Measurements from ENCODE around the gene ADGRL3. TPM values are rescaled to one million over a fixed set of nuclear protein-coding genes. Genes with fewer than 3 reads are reported as not detected.

The ADGRL3 gene
- total and polyA plus RNA-seq, 9 donors = 0.88 to 9.5 (median 2.5) TPM

- H3K9me3 ChIP-seq = no peaks in the 10 kb centered on the region
- H3K27me3 ChIP-seq = no peaks in the 10 kb centered on the region
- H3K4me3 ChIP-seq = no peak overlapping the region
- DNase-seq = no peak
- H3K36me3 ChIP-seq = no peaks in the 10 kb centered on the region
- no peak overlapping the region for H3K27ac ChIP-seq
- TF ChIP-seq CTCF (IDR thresholded peaks at IDR 0.05) (no peak), EP300 (IDR thresholded peaks at IDR 0.05) (no peak), POLR2A (IDR thresholded peaks at IDR 0.05) (no peak)
- WGBS, 3 donors = 95 to 100% (median 95%) methylated on average over 1 of the region's 1 CpG
- H3K4me1 ChIP-seq (ENCODE audit: insufficient read depth) = no peaks in the 10 kb centered on the region
- intact Hi-C loops (cut with DNase I) = no loop called here
Measured at GRCh38 chr4:61411241-61411640, 211.1 kb downstream of the ADGRL3 start.

- no peak for DNase-seq
- H3K4me3 ChIP-seq = no peak overlapping the region
- no peaks in the 10 kb centered on the region for H3K9me3 ChIP-seq
- H3K27ac ChIP-seq = no peak overlapping the region
- H3K36me3 ChIP-seq = no peaks in the 10 kb centered on the region
- intact Hi-C loops (cut with DNase I) = no loop called here
- H3K4me1 ChIP-seq (ENCODE audit: insufficient read depth) = no peaks in the 10 kb centered on the region
- no peaks in the 10 kb centered on the region for H3K27me3 ChIP-seq
- TF ChIP-seq POLR2A (IDR thresholded peaks at IDR 0.05) (no peak), CTCF (IDR thresholded peaks at IDR 0.05) (no peak), EP300 (IDR thresholded peaks at IDR 0.05) (no peak)
- 91 to 92% (median 91%) methylated on average over 4 of the region's 4 CpGs for WGBS, 3 donors
Measured at GRCh38 chr4:61425315-61425714, 225.2 kb downstream of the ADGRL3 start.

- H3K4me3 ChIP-seq = no peak overlapping the region
- H3K9me3 ChIP-seq = no peaks in the 10 kb centered on the region
- H3K27me3 ChIP-seq = no peaks in the 10 kb centered on the region
- DNase-seq = no peak
- H3K4me1 ChIP-seq (ENCODE audit: insufficient read depth) = no peaks in the 10 kb centered on the region
- WGBS, 3 donors = 75 to 91% (median 88%) methylated on average over 5 of the region's 5 CpGs
- H3K36me3 ChIP-seq = no peaks in the 10 kb centered on the region
- no peak for TF ChIP-seq CTCF (IDR thresholded peaks at IDR 0.05)
- no peak for TF ChIP-seq EP300 (IDR thresholded peaks at IDR 0.05)
- TF ChIP-seq POLR2A (IDR thresholded peaks at IDR 0.05) = no peak
- H3K27ac ChIP-seq = no peak overlapping the region
- intact Hi-C loops (cut with DNase I) = no loop called here
Measured at GRCh38 chr4:61426229-61426628, 226.1 kb downstream of the ADGRL3 start.

- 91 to 93% (median 91%) methylated on average over 11 of the region's 11 CpGs for WGBS, 3 donors
- Histone ChIP-seq H3K9me3 (no peaks in the 10 kb centered on the region), H3K4me1 (ENCODE audit: insufficient read depth) (no peaks in the 10 kb centered on the region), H3K4me3 (no peak overlapping the region), H3K36me3 (no peaks in the 10 kb centered on the region), H3K27ac (no peak overlapping the region), H3K27me3 (no peaks in the 10 kb centered on the region)
- no peak for TF ChIP-seq POLR2A (IDR thresholded peaks at IDR 0.05)
- TF ChIP-seq EP300 (IDR thresholded peaks at IDR 0.05) = no peak
- no peak for TF ChIP-seq CTCF (IDR thresholded peaks at IDR 0.05)
- intact Hi-C loops (cut with DNase I) = no loop called here
- DNase-seq = no peak
Measured at GRCh38 chr4:61427099-61427817, 227.1 kb downstream of the ADGRL3 start.
